Measurements from ENCODE around the gene FAM174C. TPM values are rescaled to one million over a fixed set of nuclear protein-coding genes. Genes with fewer than 3 reads are reported as not detected.

The FAM174C gene
- total RNA-seq, 3 donors from 2014 or later (not counting 1 experiment from before 2014, with no cell fraction given) = 26.6 to 33.4 (median 27.1) TPM

DNA sequence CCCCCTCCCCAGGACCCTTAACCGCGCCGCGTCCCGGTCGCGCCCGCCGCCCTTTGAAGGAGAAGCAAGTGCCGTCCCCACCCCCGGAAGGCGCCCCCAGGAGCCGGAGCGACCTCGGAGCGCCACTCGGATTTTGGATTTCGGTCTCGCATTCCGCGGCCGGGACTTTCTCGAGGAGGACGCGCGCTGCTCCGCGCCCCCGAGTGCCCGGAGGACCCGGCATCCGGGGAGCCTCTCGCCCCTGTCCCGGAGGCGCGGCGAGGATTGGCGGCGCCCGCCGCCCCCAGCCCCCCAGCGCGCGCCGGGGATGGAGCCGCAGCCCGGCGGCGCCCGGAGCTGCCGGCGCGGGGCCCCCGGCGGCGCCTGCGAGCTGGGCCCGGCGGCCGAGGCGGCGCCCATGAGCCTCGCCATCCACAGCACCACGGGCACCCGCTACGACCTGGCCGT, 25.3 kb upstream of the FAM174C start:
- H3K4me3 ChIP-seq (ENCODE audit: low read length) = peak overlapping the region; percentile 88
- peak overlapping the region; percentile 91 for H3K4me3 Mint-ChIP-seq
- peak overlapping the region; percentile 88 to 97 for H3K27ac Mint-ChIP-seq
- peaks cover 48% of the 10 kb centered on the region for H3K4me1 ChIP-seq (ENCODE audit: control insufficient read depth, insufficient read depth, low read length)
- H3K27me3 ChIP-seq (ENCODE audit: control insufficient read depth, insufficient read depth, low read length) = no peaks in the 10 kb centered on the region
- H3K27ac ChIP-seq (ENCODE audit: low read length) = peak overlapping the region; percentile 88
- peaks cover 0 to 25% of the 10 kb centered on the region in 2 donors for H3K4me1 Mint-ChIP-seq
- under 1% methylated on average over 67 of the region's 67 CpGs for WGBS (ENCODE audit: insufficient coverage)
- ATAC-seq (no peak), DNase-seq (no peak)
- TF ChIP-seq, protein P1, sequence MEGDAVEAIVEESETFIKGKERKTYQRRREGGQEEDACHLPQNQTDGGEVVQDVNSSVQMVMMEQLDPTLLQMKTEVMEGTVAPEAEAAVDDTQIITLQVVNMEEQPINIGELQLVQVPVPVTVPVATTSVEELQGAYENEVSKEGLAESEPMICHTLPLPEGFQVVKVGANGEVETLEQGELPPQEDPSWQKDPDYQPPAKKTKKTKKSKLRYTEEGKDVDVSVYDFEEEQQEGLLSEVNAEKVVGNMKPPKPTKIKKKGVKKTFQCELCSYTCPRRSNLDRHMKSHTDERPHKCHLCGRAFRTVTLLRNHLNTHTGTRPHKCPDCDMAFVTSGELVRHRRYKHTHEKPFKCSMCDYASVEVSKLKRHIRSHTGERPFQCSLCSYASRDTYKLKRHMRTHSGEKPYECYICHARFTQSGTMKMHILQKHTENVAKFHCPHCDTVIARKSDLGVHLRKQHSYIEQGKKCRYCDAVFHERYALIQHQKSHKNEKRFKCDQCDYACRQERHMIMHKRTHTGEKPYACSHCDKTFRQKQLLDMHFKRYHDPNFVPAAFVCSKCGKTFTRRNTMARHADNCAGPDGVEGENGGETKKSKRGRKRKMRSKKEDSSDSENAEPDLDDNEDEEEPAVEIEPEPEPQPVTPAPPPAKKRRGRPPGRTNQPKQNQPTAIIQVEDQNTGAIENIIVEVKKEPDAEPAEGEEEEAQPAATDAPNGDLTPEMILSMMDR (IDR thresholded peaks at IDR 0.05) = no peak
- H3K9me3 ChIP-seq (ENCODE audit: control insufficient read depth, insufficient read depth, low read length) = no peaks in the 10 kb centered on the region
- H3K36me3 ChIP-seq (ENCODE audit: control insufficient read depth, insufficient read depth, low read length) = peaks cover 20% of the 10 kb centered on the region
- intact Hi-C loops (cut with micrococcal nuclease) = loop anchor here (1.0 to 10.0 kb wide), 3 partner anchors 16 to 325 kb away; partner anchors contain the start of genes ARID3A, RNU6-2 and TMEM259
- H3K36me3 Mint-ChIP-seq = no peaks in the 10 kb centered on the region
- H3K9me3 Mint-ChIP-seq = no peaks in the 10 kb centered on the region
- no peaks in the 10 kb centered on the region for H3K27me3 Mint-ChIP-seq (ENCODE audit: low read depth in 2 of 2)

DNA sequence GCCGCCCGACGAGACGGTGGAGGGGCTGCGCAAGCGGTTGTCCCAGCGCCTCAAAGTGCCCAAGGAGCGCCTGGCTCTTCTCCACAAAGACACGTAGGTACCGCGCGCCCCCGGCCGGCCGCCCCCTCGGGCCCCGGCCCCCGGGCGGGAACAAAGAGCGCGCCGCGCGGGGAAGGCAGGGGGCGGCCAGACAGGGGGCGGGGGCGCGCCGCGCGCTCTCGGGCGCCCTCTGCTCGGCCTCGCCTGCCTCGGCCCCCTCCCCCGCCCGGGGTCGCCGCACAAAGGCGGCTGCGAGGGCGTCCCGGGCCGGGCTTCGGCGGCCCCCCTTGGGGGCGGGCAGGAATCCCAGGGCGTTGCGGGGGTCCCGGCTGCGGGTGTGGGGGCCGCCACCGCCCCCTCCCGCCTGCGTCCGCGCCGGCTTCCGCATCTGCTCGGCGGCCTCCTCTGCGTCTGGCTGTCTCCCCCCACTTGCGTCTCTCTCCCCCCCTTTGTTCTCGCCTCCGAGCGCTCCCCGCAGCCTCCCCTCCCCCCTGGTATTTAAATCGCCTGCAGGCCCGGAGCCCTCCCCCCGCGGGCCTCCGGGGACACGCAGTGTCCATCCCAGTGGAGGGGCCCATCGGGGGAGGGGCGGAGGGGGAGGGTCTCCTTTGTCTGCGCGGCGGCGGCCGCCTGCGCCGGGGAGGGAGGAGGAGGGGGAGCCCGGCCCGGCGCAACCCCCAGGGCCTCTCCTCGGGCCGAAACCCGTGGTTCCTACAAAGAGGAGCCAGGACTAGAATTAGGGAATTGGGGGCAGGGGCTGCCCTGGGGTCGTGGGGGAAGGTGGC, 24.7 kb upstream of the FAM174C start:
- H3K9me3 ChIP-seq (ENCODE audit: control insufficient read depth, insufficient read depth, low read length) = no peaks in the 10 kb centered on the region
- peaks cover 0 to 28% of the 10 kb centered on the region in 2 donors for H3K4me1 Mint-ChIP-seq
- DNase-seq (peak; percentile 72 to 87), ATAC-seq (peak in 2 of 3 donors; percentile 3 to 4)
- intact Hi-C loops (cut with micrococcal nuclease) = loop anchor here (1.0 kb wide), 1 partner anchor 9 kb away; no protein-coding TSS in a partner anchor
- WGBS (ENCODE audit: insufficient coverage) = under 1% methylated on average over 85 of the region's 90 CpGs
- H3K36me3 Mint-ChIP-seq = no peaks in the 10 kb centered on the region
- H3K4me3 Mint-ChIP-seq = peak overlapping the region; percentile 95
- TF ChIP-seq, protein P1 (IDR thresholded peaks at IDR 0.05) = no peak
- no peaks in the 10 kb centered on the region for H3K27me3 Mint-ChIP-seq (ENCODE audit: low read depth in 2 of 2)
- H3K36me3 ChIP-seq (ENCODE audit: control insufficient read depth, insufficient read depth, low read length) = peaks cover 26% of the 10 kb centered on the region
- H3K9me3 Mint-ChIP-seq = no peaks in the 10 kb centered on the region
- peak overlapping the region; percentile 88 for H3K4me3 ChIP-seq (ENCODE audit: low read length)
- H3K27ac Mint-ChIP-seq = peak overlapping the region; percentile 93 to 97
- peak overlapping the region; percentile 99 for H3K27ac ChIP-seq (ENCODE audit: low read length)
- H3K4me1 ChIP-seq (ENCODE audit: control insufficient read depth, insufficient read depth, low read length) = peaks cover 49% of the 10 kb centered on the region
- H3K27me3 ChIP-seq (ENCODE audit: control insufficient read depth, insufficient read depth, low read length) = no peaks in the 10 kb centered on the region

DNA sequence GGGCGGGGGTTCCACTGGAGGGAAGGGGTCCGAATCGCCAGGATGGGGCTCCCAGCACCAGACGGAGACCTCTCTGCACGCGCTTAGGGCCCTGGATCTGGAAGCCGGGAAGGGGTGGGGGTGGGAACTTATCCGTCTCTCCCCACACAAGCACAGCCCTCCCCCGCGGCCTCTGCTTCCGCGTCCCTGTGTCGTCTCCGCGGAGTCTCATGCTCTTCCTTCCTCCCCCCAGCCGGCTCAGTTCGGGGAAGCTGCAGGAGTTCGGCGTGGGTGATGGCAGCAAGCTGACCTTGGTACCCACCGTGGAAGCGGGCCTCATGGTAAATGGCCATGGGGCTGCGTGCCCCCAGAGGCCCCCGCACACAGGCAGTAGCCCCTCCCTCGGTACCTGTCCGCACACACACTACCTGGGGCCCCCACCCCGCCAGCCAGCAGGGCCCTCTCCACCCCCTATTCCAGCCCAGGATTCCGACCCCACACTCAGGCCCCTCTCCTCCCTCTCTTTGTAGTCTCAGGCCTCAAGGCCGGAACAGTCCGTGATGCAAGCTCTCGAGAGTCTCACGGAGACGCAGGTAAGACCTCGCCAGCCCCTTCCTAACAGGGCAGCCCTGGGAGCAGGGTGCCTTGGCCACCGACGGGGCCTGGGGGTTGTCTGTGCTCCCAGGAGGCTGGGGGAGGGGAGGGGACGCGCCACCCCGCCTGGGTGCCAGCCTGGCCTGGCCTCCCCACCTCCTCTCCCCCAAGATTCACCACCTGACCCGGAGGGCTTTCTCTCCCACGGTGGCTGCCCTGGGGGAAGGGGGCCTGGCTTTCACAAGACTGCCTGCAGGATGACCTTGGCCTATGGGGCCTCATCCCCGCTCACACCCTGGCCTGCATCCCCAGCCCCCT, 23.8 kb upstream of the FAM174C start:
- H3K4me1 Mint-ChIP-seq = peaks cover 0 to 28% of the 10 kb centered on the region in 2 donors
- H3K4me1 ChIP-seq (ENCODE audit: control insufficient read depth, insufficient read depth, low read length) = peaks cover 58% of the 10 kb centered on the region
- WGBS (ENCODE audit: insufficient coverage) = under 1% methylated on average over 38 of the region's 41 CpGs
- ATAC-seq = peak; percentile 0 to 1 (median 0)
- peak overlapping the region; percentile 93 to 97 for H3K27ac Mint-ChIP-seq
- H3K4me3 ChIP-seq (ENCODE audit: low read length) = peak overlapping the region; percentile 82
- H3K9me3 Mint-ChIP-seq = no peaks in the 10 kb centered on the region
- intact Hi-C loops (cut with micrococcal nuclease) = loop anchor here (1.0 kb wide), 1 partner anchor 8 kb away; no protein-coding TSS in a partner anchor
- no peaks in the 10 kb centered on the region for H3K9me3 ChIP-seq (ENCODE audit: control insufficient read depth, insufficient read depth, low read length)
- peak; percentile 69 to 83 for DNase-seq
- H3K27me3 ChIP-seq (ENCODE audit: control insufficient read depth, insufficient read depth, low read length) = no peaks in the 10 kb centered on the region
- H3K36me3 Mint-ChIP-seq = no peaks in the 10 kb centered on the region
- H3K27ac ChIP-seq (ENCODE audit: low read length) = peak overlapping the region; percentile 99
- peak overlapping the region; percentile 95 for H3K4me3 Mint-ChIP-seq
- TF ChIP-seq, protein P1 (IDR thresholded peaks at IDR 0.05) = no peak
- H3K27me3 Mint-ChIP-seq (ENCODE audit: low read depth in 2 of 2) = no peaks in the 10 kb centered on the region
- peaks cover 34% of the 10 kb centered on the region for H3K36me3 ChIP-seq (ENCODE audit: control insufficient read depth, insufficient read depth, low read length)
